Activated CD4-positive, alpha-beta T cell treated with anti-CD3 and anti-CD28 coated beads, Interleukin-2, amount 10 ng/mL, durations not matched to agents 7 days and 5 days (primary cell): ENCODE data around the gene STAB1. TPM values are rescaled to one million over a fixed set of nuclear protein-coding genes. Genes with fewer than 3 reads are reported as not detected.

Experiments
- CTCF ChIA-PET: fragments of 350-600 bp; sonication (Branson Sonifier 250); formaldehyde crosslinking; loops from one replicate; lab custom pipeline; 2021; ENCODE audit warnings: antibody characterized with exemption; lab: Charles Lee
- POLR2A ChIA-PET: fragments of 350-600 bp; sonication (Branson Sonifier 250); formaldehyde crosslinking; loops from one replicate; lab custom pipeline; 2021; ENCODE audit warnings: antibody characterized with exemption; lab: Charles Lee
- DNase-seq: peaks from one replicate; pipeline ENCODE4 v3.0.0-alpha.2; 2020
- H3K27ac Mint-ChIP-seq: one replicate; pipeline ENCODE4 v1.8.0; 2021; ENCODE audit warnings: mild to moderate bottlenecking, moderate library complexity, mixed read lengths
- H3K27me3 Mint-ChIP-seq: one replicate; pipeline ENCODE4 v1.8.0; 2021; ENCODE audit warnings: mixed read lengths
- H3K36me3 Mint-ChIP-seq: one replicate; pipeline ENCODE4 v1.8.0; 2021; ENCODE audit warnings: low read depth, mixed read lengths
- H3K4me1 Mint-ChIP-seq: one replicate; pipeline ENCODE4 v1.8.0; 2021; ENCODE audit warnings: mixed read lengths
- H3K4me3 Mint-ChIP-seq: one replicate; pipeline ENCODE4 v1.8.0; 2021; ENCODE audit warnings: mild to moderate bottlenecking, moderate library complexity, mixed read lengths
- H3K9me3 Mint-ChIP-seq: one replicate; pipeline ENCODE4 v1.8.0; 2021; ENCODE audit warnings: mixed read lengths
- total RNA-seq, 2 experiments: library from RNA; stranded (reverse); gene quantifications; one replicate each; pipeline ENCODE4 v1.2.3, GENCODE V29; 2021

The STAB1 gene
- total RNA-seq, 2 experiments from 2014 or later: 0.02 to 0.15 TPM

DNA sequence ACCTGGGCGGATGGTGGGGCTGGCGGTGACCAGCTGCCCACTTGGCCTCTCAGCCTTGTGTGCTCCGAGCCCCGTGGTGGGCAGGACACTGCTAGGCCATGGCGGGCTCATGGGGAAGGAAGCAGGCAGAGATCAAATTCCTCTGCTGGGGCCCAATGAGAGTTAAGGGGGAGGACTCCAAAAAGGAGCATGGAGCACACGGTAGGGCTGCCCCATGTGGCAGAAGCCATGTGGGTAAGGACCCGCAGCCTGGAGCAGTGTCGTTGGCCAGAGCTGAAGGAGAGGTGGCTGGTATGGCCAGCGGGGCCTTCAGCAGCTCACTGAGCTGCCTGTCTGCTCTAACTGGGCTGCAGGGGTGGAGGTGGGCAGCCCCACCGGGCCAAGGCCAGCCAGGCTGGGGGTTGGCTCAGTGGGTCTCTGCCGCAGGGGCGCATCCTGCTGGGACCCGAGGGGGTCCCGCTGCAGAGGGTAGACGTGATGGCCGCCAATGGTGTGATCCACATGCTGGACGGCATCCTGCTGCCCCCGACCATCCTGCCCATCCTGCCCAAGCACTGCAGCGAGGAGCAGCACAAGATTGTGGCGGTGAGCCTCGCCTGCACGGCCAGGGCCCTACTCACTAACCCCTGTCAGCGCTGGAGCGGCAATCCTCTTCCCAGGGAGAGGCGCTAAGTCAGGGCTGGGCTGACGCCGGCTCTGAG is 11.3 kb downstream of the STAB1 start:
- Mint-ChIP-seq H3K4me3 (no peak overlapping the region), H3K4me1 (no peaks in the 10 kb centered on the region), H3K27ac (no peak overlapping the region), H3K27me3 (no peaks in the 10 kb centered on the region), H3K36me3 (no peaks in the 10 kb centered on the region), H3K9me3 (no peaks in the 10 kb centered on the region)
- DNase-seq: no peak
- ChIA-PET POLR2A (no interaction called here), CTCF (no interaction called here)

DNA sequence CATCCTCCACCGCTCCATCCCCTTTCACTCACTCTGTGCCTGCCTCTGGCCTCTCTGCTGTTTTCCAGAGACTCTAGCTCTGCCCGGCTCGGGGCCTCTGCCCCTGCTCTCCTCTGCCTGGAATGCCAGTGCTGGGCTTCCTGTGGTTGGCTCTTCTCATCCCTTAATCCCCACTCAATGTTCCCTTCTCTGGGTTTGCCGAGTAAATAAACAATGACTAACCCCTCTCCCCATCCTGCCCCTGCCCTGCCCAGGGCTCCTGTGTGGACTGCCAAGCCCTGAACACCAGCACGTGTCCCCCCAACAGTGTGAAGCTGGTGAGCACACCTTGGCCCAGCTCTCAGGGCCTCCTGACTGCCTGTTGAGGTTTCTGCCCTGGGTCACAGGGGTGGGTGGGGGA is 12.2 kb downstream of the STAB1 start:
- ChIA-PET CTCF (no interaction called here), POLR2A (no interaction called here)
- H3K27me3 Mint-ChIP-seq: no peaks in the 10 kb centered on the region
- no peak overlapping the region for H3K4me3 Mint-ChIP-seq
- DNase-seq: no peak
- no peaks in the 10 kb centered on the region for H3K4me1 Mint-ChIP-seq
- H3K36me3 Mint-ChIP-seq: no peaks in the 10 kb centered on the region
- no peaks in the 10 kb centered on the region for H3K9me3 Mint-ChIP-seq
- no peak overlapping the region for H3K27ac Mint-ChIP-seq

DNA sequence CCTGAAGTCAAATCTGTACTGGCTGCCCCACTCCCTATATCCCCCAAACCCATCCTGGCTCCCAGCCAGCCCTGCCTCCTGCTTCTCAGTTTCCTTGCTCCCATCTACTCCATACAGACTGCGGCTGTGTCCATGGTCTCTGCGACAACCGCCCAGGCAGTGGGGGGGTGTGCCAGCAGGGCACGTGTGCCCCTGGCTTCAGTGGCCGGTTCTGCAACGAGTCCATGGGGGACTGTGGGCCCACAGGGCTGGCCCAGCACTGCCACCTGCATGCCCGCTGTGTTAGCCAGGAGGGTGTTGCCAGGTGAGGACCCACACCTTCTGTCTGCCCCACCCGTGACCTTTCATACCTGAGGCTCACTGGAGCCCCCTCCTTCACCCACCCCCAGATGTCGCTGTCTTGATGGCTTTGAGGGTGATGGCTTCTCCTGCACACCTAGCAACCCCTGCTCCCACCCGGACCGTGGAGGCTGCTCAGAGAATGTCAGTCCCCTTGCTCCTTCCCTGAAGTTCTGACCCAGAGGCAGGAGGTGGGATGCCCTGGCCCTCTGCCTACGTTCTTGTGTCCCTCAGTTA is 14.7 kb downstream of the STAB1 start:
- no peak overlapping the region for H3K4me3 Mint-ChIP-seq
- H3K27ac Mint-ChIP-seq: no peak overlapping the region
- H3K4me1 Mint-ChIP-seq: no peaks in the 10 kb centered on the region
- DNase-seq: no peak
- ChIA-PET CTCF (no interaction called here), POLR2A (no interaction called here)
- no peaks in the 10 kb centered on the region for H3K9me3 Mint-ChIP-seq
- H3K27me3 Mint-ChIP-seq: no peaks in the 10 kb centered on the region
- no peaks in the 10 kb centered on the region for H3K36me3 Mint-ChIP-seq

DNA sequence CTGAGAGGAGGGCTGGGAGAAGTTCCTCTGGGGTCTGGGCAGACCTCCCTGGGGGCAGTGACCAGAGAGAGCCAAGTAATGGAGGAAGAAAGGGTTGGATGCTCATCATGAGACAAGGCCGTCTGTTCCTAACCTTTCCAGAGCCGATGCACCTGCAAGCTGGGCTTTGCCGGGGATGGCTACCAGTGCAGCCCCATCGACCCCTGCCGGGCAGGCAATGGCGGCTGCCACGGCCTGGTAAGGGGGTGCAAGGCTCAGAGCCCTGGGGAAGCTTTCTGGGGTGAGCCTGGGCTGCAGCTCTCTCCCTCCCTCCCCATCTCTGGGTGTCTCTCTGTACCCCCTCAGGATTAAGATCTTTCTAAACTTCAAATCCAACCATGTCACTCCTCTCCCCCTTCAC is 16.4 kb downstream of the STAB1 start:
- Mint-ChIP-seq H3K27me3 (no peaks in the 10 kb centered on the region), H3K4me1 (no peaks in the 10 kb centered on the region), H3K4me3 (no peak overlapping the region), H3K36me3 (no peaks in the 10 kb centered on the region), H3K9me3 (no peaks in the 10 kb centered on the region), H3K27ac (no peak overlapping the region)
- DNase-seq: no peak
- POLR2A ChIA-PET: no interaction called here
- CTCF ChIA-PET: interaction anchor here (1.0 kb wide), 1 partner anchor 9 kb away, joined by 3 read pairs; no protein-coding TSS in a partner anchor

DNA sequence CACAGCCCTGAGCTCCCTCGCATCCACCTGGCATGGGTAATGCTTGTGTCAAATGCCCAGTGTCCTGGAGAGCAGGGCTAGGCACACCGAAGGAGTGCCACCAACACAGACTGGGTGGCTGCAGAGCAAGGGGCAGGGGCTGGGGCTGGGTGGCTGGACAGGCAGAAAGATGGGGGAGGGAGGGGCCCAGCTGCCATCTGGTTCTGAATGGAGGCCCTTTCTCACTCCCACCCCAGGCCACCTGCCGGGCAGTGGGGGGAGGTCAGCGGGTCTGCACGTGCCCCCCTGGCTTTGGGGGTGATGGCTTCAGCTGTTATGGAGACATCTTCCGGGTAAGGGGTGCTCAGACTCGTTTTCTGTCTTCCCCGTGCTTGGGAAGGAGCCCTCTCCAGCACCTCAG is 17.0 kb downstream of the STAB1 start:
- Mint-ChIP-seq H3K27ac (no peak overlapping the region), H3K4me3 (no peak overlapping the region), H3K4me1 (no peaks in the 10 kb centered on the region), H3K9me3 (no peaks in the 10 kb centered on the region), H3K27me3 (no peaks in the 10 kb centered on the region), H3K36me3 (no peaks in the 10 kb centered on the region)
- DNase-seq: no peak
- ChIA-PET POLR2A (no interaction called here), CTCF (interaction anchor here (1.0 to 1.1 kb wide), 2 partner anchors 10 to 14 kb away, joined by 3 read pairs; no protein-coding TSS in a partner anchor)

DNA sequence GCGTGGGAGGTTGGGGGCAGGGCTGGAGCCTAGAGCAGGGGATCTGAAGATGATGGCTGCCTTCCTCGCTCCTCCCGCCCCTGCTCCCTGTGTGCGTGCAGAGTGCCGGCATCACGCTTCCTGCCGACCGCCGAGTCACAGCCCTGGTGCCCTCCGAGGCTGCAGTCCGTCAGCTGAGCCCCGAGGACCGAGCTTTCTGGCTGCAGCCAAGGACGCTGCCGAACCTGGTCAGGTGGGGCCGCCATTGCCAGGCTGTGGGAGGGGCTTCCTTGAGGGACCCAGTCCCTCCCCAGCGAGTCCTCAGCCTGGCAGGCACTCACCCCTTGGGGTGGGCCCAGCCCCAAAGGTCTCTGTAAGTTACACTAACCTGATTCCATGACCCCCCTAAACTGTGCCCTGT is 17.6 kb downstream of the STAB1 start:
- CTCF ChIA-PET: interaction anchor here (1.1 kb wide), 1 partner anchor 15 kb away, joined by 3 read pairs; no protein-coding TSS in a partner anchor

DNA sequence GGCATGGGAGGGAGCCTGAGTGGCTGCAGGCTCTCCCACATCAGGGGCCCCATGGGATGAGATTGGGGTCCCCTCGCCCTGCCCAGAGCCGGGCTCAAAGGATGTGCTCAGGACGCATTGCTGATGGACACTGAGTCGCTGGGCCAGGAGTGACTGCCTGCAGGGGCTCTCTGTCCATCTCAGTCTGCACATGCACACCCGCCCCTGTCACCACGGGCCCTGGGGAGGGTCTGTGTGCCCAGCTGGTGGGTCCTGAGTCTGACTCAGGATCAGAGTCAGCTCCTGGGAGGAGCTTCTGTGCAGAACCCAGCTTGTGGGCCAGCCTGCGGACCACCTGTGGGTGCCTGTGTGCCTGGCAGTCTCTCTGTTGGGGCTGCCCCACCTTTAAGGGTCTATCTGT is 18.1 kb downstream of the STAB1 start:
- no peaks in the 10 kb centered on the region for H3K36me3 Mint-ChIP-seq
- H3K4me1 Mint-ChIP-seq: no peaks in the 10 kb centered on the region
- H3K4me3 Mint-ChIP-seq: no peak overlapping the region
- H3K27ac Mint-ChIP-seq: no peak overlapping the region
- CTCF ChIA-PET: no interaction called here
- no peak for DNase-seq
- no peaks in the 10 kb centered on the region for H3K9me3 Mint-ChIP-seq
- no peaks in the 10 kb centered on the region for H3K27me3 Mint-ChIP-seq
- POLR2A ChIA-PET: no interaction called here

More for the DNA sequence above, 17.6 kb downstream of the STAB1 start:
- Mint-ChIP-seq H3K4me1 (no peaks in the 10 kb centered on the region), H3K27me3 (no peaks in the 10 kb centered on the region), H3K27ac (no peak overlapping the region), H3K4me3 (no peak overlapping the region), H3K36me3 (no peaks in the 10 kb centered on the region), H3K9me3 (no peaks in the 10 kb centered on the region)
- POLR2A ChIA-PET: no interaction called here
- no peak for DNase-seq

DNA sequence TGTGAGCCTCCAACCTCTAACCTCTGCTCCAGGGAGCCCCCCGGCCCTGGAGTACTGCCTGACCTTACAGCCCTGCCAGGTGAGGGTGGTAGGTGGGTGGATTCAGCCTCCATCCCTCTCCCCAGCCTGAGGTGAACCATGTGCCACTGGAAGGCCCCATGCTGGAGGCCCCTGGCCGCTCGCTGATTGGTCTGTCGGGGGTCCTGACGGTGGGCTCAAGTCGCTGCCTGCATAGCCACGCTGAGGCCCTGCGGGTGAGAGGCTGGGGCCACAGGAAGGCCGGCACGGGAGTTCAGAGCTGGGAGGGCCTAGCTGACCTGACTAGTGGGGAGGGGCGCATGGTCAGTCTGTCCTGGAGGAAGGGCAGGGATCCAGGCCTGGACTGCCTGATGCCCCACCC is 19.4 kb downstream of the STAB1 start:
- DNase-seq: no peak
- ChIA-PET POLR2A (no interaction called here), CTCF (interaction anchor here (0.9 kb wide), 1 partner anchor 42 kb away, joined by 3 read pairs; no protein-coding TSS in a partner anchor)
- H3K4me1 Mint-ChIP-seq: no peaks in the 10 kb centered on the region
- H3K4me3 Mint-ChIP-seq: no peak overlapping the region
- H3K36me3 Mint-ChIP-seq: no peaks in the 10 kb centered on the region
- H3K27me3 Mint-ChIP-seq: no peaks in the 10 kb centered on the region
- H3K9me3 Mint-ChIP-seq: no peaks in the 10 kb centered on the region
- no peak overlapping the region for H3K27ac Mint-ChIP-seq

DNA sequence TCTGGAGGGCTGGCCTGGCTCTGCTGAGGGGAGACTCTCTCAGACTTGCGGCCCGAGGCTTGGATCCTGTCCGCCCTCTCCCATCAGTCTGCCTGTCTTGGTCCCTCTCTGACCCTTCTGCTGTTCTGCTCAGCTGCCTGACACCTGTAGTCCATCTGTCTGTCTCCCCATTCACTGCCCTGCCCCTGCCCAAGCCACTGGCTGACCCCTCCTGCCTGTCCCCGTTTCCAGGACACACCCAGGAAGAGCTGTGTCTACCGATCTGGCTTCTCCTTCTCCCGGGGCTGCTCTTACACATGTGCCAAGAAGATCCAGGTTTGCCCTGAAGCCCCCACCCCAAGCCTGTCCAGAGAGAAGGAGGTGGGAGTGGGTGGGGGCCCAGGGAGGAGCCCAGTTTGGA is 20.1 kb downstream of the STAB1 start:
- POLR2A ChIA-PET: no interaction called here
- Mint-ChIP-seq H3K4me3 (no peak overlapping the region), H3K9me3 (no peaks in the 10 kb centered on the region), H3K36me3 (no peaks in the 10 kb centered on the region), H3K27ac (no peak overlapping the region), H3K4me1 (no peaks in the 10 kb centered on the region), H3K27me3 (no peaks in the 10 kb centered on the region)
- DNase-seq: no peak
- CTCF ChIA-PET: interaction anchor here (0.6 to 0.9 kb wide), 2 partner anchors 42 to 66 kb away, joined by 3 read pairs; no protein-coding TSS in a partner anchor

DNA sequence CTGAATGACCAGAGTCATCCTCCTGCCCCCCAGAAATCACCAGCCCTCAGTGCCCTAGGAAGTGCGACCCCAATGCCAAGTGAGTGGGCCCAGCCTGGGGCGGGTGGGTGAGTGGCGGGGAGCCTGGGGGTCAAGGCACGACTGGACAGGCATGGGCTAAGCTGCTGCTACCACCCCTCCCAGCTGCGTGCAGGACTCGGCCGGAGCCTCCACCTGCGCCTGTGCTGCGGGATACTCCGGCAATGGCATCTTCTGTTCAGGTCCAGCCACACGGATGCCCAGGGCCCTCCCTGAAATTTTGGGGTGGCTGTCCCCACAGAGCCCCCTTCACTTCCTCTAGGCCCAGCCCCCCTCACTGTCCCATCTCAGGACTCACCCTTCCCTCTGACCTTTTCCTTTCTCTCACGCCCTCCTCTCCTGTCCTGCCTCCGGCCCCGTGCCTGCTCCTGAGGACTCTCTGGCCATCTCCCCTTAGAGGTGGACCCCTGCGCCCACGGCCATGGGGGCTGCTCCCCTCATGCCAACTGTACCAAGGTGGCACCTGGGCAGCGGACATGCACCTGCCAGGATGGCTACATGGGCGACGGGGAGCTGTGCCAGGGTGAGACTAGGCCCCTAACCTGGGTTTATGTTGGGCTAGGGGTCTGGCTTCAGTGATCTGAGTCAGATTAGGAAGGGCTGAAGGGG is 21.5 kb downstream of the STAB1 start:
- no peak for DNase-seq
- Mint-ChIP-seq H3K36me3 (no peaks in the 10 kb centered on the region), H3K27me3 (no peaks in the 10 kb centered on the region), H3K27ac (no peak overlapping the region), H3K9me3 (no peaks in the 10 kb centered on the region), H3K4me3 (no peak overlapping the region), H3K4me1 (no peaks in the 10 kb centered on the region)
- ChIA-PET POLR2A (no interaction called here), CTCF (no interaction called here)

DNA sequence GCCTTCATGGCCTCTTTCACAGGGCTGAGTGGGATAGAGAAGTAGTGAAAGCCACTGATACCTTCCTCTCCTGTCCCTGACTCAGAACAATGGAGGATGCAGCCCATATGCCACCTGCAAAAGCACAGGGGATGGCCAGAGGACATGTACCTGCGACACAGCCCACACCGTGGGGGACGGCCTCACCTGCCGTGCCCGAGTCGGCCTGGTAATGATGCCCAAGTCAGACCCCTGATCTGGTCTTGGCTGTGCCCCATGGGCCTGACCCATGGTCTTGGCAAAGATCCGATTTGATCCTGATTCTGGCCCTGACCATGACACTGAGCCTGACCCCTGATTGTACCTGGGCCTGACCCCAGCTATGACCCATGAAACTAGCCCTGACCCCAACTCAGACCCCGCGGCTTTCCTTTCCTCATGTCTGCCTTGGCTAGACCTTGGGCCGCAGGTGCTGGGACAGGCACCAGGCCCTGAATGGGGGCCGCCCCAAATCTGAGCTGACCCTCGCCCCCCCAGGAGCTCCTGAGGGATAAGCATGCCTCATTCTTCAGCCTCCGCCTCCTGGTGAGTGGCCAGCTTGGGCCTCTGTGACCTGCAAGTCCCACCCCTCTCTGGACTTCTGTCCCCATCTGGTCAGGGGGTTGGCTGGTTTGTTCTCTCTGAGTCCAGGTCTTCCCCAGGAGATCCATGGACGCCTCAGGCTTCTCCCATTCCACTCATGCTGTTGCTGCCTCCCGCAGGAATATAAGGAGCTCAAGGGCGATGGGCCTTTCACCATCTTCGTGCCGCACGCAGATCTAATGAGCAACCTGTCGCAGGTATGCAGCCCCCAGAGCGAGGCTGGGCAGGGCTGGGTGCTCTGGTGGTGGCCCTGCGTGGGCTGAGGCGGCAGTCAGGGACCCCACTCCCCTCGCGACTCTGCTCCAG is 22.9 kb downstream of the STAB1 start:
- no peaks in the 10 kb centered on the region for H3K9me3 Mint-ChIP-seq
- H3K36me3 Mint-ChIP-seq: no peaks in the 10 kb centered on the region
- H3K4me3 Mint-ChIP-seq: no peak overlapping the region
- CTCF ChIA-PET: interaction anchor here (0.6 to 1.1 kb wide), 2 partner anchors 46 to 804 kb away, joined by 3 read pairs; no protein-coding TSS in a partner anchor
- H3K27me3 Mint-ChIP-seq: no peaks in the 10 kb centered on the region
- no peak for DNase-seq
- POLR2A ChIA-PET: no interaction called here
- no peak overlapping the region for H3K27ac Mint-ChIP-seq
- no peaks in the 10 kb centered on the region for H3K4me1 Mint-ChIP-seq

DNA sequence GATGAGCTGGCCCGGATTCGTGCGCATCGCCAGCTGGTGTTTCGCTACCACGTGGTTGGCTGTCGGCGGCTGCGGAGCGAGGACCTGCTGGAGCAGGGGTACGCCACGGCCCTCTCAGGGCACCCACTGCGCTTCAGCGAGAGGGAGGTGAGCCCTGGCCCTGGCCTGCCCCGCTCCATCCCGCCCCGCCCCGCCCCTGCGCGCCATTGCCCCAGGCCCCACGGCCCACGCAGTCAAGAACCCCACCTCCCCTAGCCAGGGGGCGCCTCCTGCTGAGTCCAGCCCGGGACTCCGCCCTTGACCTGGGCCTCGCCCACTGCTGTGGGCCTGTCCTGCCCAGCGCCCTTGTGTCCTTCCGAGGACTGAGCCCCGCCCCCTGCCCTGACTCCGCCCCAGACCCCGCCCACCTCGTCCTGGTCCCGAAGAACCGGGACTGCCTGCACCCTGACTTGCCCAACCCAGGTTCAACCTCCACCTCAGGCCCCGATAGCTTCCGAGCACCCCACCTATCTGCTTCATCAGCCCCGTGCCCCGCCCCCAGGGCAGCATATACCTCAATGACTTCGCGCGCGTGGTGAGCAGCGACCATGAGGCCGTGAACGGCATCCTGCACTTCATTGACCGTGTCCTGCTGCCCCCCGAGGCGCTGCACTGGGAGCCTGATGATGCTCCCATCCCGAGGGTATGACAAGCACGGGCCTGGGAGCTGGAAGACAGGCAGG is 23.7 kb downstream of the STAB1 start:
- H3K27ac Mint-ChIP-seq: no peak overlapping the region
- no peak overlapping the region for H3K4me3 Mint-ChIP-seq
- CTCF ChIA-PET: no interaction called here
- no peaks in the 10 kb centered on the region for H3K27me3 Mint-ChIP-seq
- POLR2A ChIA-PET: no interaction called here
- no peaks in the 10 kb centered on the region for H3K36me3 Mint-ChIP-seq
- no peak for DNase-seq
- H3K9me3 Mint-ChIP-seq: no peaks in the 10 kb centered on the region
- no peaks in the 10 kb centered on the region for H3K4me1 Mint-ChIP-seq
